ENCODE data around the gene RNU6-9.

RNU6-9 gene

GRCh38 chr19:867301-867793 is 25.9 kb upstream of the RNU6-9 start:
- Histone ChIP-seq H3K27ac (no peak overlapping the region), H3K9me3 (no peaks in the 10 kb centered on the region), H3K4me3 (ENCODE audit: low read depth in 1 of 2, low read length in 1 of 2) (no peak overlapping the region), H3K4me1 (ENCODE audit: control insufficient read depth in 1 of 2, insufficient read depth in 1 of 2, low read depth in 1 of 2, low read length in 1 of 2) (peaks cover 25 to 26% of the 10 kb centered on the region in 2 experiments), H3K27me3 (peaks cover 5% of the 10 kb centered on the region), H3K36me3 (peaks cover 48% of the 10 kb centered on the region)
- TF ChIP-seq CTCF (IDR thresholded peaks at IDR 0.05): no peak

DNA sequence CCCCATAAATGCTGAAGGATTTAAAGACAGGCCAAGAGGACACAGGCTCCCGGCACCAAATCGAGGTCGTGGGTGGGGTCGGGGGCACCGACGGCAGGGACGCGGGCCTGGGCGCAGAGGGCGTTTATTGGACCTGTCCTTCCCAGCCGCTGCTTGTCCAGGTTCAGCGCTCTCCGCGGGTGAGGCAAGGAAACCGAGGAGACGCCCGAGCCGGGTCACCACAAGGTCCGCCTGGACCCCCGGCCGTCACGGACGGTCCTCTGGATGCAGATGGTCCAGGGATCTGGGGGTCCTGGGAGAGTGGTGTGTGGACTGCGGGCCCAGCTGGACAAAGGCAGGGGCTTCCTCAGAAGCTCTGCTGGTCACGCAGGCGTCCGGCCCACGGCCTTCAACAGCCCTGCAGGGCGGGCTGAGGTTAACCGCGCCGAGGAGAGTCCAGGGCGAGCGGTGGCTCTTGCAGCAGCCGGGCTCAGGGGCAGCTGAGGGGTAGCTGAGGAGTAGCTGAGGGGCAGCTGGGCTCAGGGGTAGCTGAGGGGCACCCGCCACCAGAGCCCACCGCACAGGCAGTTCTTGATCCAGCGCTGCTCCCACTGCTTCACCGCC is 25.3 kb upstream of the RNU6-9 start:
- Histone ChIP-seq H3K4me1 (ENCODE audit: control insufficient read depth in 1 of 2, insufficient read depth in 1 of 2, low read depth in 1 of 2, low read length in 1 of 2) (peaks cover 21 to 24% of the 10 kb centered on the region in 2 experiments), H3K36me3 (peaks cover 48% of the 10 kb centered on the region), H3K27me3 (no peaks in the 10 kb centered on the region), H3K4me3 (ENCODE audit: low read depth in 1 of 2, low read length in 1 of 2) (no peak overlapping the region), H3K9me3 (no peaks in the 10 kb centered on the region), H3K27ac (no peak overlapping the region)
- no peak for TF ChIP-seq CTCF (IDR thresholded peaks at IDR 0.05)

DNA sequence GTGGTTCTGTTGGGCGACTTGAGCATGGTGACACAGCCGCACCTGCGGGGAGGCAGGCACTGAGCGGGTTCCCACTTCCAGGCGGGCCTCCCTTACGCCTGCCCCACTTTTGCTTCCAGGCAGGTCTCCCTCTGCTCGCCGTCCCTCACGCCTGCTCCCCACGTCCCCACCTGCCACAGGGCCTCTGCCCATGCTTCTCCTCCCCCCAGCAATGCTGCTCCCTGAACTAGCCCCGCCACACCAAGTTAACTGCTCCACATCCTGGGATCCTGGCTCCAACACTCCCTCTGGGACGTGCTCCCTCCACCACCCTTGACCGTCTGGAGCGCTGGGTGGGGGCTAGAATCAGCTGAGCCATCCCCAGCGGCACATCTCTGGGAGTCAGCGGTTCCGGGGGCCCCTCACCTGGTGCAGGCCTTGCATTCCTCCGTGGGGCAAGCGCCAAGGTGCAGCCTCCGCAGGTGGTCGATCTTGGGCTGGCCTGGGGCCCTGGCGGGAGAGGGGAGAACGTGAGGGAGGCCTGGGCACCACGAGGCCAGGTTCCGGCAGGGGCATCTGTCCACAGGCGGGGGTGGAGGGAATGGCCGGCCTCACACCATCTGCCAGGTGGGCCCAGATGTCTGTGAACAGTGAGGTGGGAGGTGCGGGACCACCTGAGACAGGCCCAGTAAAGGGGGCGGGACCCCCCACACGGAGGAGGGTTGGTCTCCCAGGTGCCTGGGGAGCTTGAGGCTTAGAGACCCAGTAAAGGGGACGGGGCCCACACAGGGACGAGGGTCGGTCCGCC is 24.6 kb upstream of the RNU6-9 start:
- no peak for TF ChIP-seq CTCF (IDR thresholded peaks at IDR 0.05)
- Histone ChIP-seq H3K27ac (no peak overlapping the region), H3K27me3 (no peaks in the 10 kb centered on the region), H3K36me3 (peaks cover 51% of the 10 kb centered on the region), H3K9me3 (no peaks in the 10 kb centered on the region), H3K4me1 (ENCODE audit: control insufficient read depth in 1 of 2, insufficient read depth in 1 of 2, low read depth in 1 of 2, low read length in 1 of 2) (peaks cover 14 to 17% of the 10 kb centered on the region in 2 experiments), H3K4me3 (ENCODE audit: low read depth in 1 of 2, low read length in 1 of 2) (no peak overlapping the region)

DNA sequence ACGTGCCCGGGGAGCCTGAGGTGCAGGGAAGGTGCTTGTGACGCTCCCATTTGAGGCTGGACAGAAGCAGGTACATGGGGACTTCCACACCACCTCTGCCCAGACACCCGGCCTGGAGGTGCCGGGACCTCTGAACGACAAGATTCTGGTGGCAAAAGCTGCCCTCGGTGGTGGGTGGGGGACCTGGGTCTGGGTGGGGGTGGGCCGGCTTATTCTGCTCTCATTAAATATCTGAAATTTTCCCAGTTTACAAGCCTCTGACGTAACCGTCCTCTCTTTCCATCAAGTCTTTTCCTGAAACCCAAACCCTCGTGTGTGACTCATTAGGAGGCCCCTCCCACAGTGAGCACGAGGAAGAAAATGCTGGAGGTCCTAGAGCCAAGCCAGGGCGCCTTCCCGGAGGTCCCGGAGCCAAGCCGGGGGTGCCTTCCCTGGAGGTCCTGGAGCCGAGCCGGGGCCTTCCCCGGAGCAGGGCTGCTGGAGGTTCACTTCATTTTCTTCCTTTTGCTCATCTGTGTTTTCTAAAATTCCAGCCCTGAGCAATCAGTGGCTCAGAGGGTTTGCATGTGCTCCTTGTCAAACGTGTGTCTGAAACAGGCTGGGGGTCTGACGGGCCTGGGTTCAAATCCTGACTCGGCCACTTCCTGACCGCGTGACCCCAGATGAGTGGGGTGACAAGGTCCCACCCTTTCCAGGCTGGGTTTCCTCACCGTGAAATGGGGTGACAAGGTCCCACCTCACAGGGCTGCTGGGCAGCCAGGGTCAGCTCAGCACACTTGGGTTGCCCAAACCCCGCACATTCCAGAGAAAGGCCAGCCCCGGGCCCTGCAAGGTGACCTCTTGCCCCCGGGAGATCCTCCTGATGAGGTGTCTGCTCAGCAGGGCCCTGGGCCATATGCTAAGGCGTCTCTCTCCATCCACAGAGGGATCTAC is 23.8 kb upstream of the RNU6-9 start:
- TF ChIP-seq CTCF (IDR thresholded peaks at IDR 0.05): no peak
- H3K4me1 ChIP-seq (ENCODE audit: control insufficient read depth in 1 of 2, insufficient read depth in 1 of 2, low read depth in 1 of 2, low read length in 1 of 2): peaks cover 7 to 10% of the 10 kb centered on the region in 2 experiments
- H3K36me3 ChIP-seq: peaks cover 56% of the 10 kb centered on the region
- H3K27me3 ChIP-seq: no peaks in the 10 kb centered on the region
- H3K27ac ChIP-seq: peak overlapping the region; percentile 18
- no peaks in the 10 kb centered on the region for H3K9me3 ChIP-seq
- H3K4me3 ChIP-seq (ENCODE audit: low read depth in 1 of 2, low read length in 1 of 2): no peak overlapping the region

- Histone ChIP-seq H3K27ac (no peak overlapping the region), H3K36me3 (peaks cover 64% of the 10 kb centered on the region), H3K27me3 (no peaks in the 10 kb centered on the region), H3K4me3 (ENCODE audit: low read depth in 1 of 2, low read length in 1 of 2) (no peak overlapping the region), H3K4me1 (ENCODE audit: control insufficient read depth in 1 of 2, insufficient read depth in 1 of 2, low read depth in 1 of 2, low read length in 1 of 2) (peaks cover 7 to 10% of the 10 kb centered on the region in 2 experiments), H3K9me3 (no peaks in the 10 kb centered on the region)
- no peak for TF ChIP-seq CTCF (IDR thresholded peaks at IDR 0.05)
These were observed 23.0 kb upstream of the RNU6-9 start for GRCh38 chr19:870314-870713.

Data from neutrophil (primary cell).